C1 segment of cervical spinal cord (tissue), 14 donors: ENCODE data around the gene CNOT1.
"Not testable (repeated sequence)": the region's sequence is repeated elsewhere in the genome, so short reads cannot be mapped to it uniquely, and the experiment has no call there.

Source experiments
- DNase-seq, 14 donors: peaks; one replicate each; lab custom pipeline; 2025; lab: John Stamatoyannopoulos, UW

CNOT1 gene

DNA sequence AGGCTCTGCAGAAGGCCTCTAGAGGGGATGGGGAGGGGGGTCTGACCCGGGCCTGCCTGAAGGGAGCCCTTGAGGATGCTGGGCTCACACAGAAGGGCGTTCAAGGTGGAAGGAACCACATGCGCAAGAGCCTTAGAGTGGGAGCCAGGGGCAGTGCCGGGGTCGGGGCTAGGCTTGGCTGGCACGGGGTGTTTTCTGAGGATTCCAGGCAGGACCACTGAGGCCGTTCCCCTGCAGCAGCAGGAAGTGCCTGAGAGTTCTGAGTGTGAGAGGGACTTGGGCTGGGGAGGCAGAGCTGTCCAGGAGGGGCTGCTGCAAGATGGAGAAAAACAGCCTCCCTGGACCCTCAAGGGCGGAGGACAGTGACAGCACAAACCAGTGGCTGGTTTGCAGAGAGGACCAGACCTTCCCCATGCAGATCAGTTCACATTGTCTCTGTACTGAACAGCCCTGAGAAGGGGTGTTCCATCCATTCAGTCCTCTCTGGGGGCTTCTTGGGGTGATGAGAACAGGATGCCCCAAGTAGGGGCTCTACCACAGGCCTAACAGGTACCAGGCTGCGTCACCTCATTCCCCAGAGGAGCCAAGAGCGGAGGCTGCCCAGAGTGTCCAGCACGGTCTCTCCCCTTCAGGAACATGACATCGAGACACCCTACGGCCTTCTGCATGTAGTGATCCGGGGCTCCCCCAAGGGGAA, 126.3 kb downstream of the CNOT1 start:
- no peak for DNase-seq

DNA sequence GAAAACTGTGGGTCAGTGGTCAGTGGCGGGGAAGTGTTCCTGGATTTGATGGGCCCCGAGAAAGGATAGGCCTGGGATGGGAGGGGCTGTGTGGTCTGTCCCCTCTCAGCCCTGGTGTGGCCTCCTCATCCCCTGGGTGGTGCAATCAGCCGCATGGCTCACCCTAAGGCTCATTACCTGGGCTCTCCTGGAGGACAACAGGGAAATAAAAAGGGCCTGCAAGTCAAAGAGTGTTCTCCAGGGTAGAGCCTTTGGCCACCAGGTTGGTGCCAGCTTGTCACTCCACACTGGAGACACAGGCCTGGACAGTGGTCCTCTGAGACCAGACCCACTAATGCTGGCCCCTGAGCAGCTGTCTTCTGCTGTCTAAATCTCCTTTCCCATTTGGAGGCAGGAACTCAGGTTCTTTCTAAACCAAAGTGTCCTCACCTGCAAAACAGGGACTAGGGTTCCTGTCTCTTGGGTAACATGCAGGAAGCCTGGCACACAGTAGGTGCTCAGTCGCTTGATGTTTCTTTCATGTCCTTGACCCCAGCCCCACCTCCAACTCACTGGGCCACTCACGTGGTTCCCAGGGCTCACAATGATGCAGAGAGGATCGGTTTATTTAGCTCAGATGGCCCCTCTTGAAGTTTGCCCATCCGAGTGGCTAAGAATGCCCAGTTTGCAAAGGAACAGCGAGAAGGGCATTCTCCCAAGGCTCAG, 127.3 kb downstream of the CNOT1 start:
- DNase-seq = no peak

DNA sequence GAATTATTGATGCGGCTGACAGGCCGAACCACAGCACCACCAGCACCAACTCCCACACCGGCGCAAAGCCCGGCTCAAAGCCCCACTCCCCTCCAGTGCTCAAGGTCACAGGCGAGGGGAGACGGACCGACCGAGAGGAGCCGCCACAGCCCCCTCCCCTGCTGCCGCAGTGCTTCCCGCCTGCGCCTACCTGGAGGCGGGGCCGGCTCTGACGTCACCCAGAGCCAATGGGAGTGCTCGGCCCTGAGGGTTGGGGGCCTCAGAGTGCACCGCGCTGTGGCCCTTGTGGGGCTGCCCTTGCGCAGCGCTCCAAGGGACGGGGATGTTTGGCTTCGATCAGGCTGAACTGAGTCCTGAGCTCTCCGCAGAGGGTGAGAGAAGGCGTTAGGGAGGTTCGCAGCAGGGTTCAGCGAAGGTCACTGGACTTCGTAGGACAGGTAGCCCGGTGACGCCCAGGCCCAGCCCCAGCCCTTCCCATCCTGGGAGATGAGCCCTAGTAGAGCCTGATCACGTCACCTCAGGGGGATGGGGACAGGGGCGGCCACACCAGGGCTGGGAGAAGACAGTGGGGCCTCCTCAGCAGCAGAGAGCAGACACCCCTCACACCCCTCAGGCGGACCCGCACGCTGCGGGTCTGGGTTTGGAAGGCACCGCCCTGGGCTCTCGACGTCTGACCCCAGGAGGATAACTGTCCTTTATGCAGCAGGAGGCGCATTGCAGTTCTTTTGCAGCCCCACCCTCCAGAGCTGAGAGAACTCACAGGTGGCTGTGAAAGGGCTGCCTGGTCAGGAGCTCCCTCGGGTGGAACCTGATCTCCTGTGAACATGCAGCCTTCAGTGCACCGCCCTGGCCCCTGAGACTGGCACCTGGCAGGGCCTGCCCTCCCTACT, 128.1 kb downstream of the CNOT1 start:
- DNase-seq = peak in 5 of 14 donors; percentile 28 to 58 (median 31)

DNA sequence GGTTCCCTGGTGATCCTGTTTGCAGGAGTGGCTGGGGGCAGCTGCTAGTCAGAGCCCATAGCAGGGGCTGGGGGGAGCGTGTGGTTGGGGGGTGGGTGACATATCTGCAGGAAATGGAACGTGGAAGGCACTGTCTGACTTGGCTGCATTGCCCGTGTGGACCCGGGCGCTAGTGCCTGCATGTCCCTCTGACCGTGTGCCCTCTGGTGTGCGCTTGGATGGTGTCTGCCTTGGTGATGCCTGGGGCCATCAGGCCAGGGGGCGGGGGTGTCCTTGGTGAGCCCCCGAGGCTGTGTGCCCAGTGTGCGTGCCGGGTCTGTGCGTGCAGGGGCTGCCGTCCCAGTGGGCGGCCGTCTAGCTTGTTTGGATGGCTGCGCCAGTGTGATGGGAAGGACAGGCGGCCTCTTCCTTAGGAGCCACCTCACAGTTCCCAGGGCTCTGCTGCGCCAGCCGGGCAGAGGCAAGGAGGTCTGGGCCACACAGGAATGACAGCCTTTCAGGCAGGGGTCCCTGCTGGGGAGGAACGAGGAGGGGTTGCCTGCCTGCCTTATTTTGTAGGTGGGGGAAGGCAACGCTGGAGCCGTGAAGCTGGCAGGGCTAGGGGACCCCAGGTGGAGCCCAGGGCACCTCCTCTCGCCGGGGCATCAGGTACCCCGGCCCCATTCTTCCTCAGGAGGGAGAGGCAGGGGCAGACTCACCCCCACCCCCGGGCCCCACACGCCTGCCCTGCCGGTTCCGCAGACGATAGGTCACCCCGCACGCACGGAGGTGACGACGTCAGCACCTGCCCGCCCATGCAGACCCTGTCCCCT, 129.0 kb downstream of the CNOT1 start:
- DNase-seq = peak in 3 of 14 donors; percentile 38 to 68 (median 50)

DNA sequence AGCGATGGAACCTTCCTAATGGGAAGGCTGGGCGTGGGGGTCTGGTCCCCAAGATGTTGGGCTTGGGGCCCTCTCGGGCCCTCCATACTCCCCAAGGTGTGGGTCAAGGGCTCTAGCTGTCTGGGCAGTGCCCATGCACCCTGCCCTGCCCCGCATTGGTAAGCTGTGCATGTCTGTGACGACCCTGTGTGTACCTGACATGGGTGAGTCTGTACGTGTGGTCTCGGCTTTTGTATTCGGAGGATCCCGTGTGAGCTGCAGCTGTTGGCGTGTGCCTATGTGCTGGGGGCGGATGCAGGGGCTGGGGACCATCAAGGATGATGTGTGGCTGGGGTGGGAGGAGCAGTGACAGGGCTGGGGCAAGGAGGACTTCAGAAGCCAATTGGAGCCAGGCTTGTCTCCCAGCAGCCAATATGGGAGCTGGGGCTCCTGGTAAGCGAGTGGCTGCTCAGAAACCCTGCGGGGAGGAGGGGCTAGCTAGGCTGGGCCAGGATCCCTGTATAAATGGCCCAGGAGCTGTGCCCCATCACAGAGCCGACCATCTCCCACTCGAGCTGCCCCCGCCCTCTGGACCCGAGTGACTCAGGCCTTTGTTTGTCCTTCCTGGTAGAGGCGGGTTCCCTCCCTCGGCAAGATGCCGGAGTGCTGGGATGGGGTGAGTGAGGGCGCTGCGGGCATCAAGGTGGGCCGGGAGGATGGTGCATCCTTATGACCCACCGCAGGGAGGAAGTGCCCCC, 129.8 kb downstream of the CNOT1 start, which contains the start of gene NDRG4:
NDRG4 (plus strand) TSS at position 529 of the 737 bp plus-strand sequence; CDS start at position 635, 106 bp downstream.
- DNase-seq = peak in 12 of 14 donors; percentile 42 to 96 (median 85)

DNA sequence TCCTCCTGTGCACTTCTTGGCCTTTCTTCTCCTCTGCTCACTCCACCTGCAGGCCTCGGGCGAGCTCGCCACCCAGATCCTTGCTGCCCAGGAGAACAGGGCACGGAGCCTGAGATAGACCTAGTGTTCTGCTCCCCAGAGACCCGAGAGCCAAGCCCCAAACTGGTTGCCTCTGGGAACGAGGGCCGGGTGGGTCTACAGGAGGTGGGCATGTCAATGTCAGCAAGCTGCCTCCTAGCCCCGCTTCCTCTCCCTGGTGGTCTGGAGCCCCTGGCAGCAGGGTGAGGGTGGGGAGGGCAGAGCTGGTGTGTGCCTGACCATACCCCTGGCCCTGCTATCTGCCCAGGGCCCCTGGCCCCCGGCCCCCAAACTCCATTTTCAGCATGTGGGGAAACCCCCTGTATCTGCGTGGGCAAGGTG, 130.5 kb downstream of the CNOT1 start:
- DNase-seq = no peak

DNA sequence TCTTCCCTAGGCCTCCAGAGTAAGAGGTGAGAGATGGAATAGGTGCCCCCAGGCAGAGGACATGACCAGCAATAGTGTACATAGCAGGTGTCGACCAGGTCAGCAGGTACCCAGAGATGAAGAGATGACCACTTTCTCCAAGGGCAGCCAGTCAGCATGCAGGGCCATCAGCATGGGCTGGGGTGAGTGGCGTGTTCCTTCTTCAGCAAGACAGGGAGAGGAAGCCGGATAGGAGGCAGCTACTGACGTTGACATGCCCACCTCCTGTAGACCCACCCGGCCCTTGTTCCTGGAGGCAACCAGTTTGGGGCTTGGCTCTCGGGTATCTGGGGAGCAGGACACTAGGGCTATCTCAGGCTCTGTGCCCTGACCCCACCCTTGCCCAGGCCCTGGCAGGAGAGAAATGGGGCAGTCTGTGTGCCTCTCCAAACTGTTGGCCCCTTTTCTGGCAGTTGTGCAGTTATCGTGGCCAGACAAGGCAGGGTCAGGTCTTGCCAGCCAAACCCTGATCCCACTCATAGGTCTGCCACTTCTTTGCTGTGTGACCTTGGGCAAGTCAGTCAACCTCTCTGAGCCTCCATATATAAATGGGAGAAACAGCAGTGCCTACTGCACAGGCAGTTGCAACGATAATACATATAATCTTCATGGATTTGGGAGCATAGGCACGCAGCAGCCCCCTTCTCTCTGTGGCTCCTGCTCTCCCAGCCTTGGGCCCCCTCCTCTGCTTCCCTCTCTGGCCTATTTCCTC, 131.1 kb downstream of the CNOT1 start:
- no peak for DNase-seq

DNA sequence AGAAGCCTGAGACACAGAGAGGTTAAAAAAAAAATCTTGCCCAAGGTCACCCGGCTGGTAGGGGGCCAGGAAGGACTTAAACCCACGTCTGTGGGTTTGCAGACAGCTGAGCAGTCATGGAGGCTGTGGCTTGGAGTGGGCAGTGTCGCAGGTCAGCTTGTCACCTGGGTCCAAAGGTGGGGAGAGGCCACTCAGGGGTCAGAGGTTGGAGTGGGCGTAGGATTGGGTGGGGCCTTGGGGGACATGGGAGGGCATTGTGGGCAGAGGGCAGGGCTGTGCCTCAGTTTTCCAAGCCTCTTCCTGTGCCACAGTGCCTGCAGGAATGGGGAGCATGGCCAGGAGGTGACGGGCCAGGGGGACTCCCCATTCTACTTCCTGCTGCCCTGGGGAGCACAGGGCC, 131.7 kb downstream of the CNOT1 start:
- DNase-seq = no peak

DNA sequence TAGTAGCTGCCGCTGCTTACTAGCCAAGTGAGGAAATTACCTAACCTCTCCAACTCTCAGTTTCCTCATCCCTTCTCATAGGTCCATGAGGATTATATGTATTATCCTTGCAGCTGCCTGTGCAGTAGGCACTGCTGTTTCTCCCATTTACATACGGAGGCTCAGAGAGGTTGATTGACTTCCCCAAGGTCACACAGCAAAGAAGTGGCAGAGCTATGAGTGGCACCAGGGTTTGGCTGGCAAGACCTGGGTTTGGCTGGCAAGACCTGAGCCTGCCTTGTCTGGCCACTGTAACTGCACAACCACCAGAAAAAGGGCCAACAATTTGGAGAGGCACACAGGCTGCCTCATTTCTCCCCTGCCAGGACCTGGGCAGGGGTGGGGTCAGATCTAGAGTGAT, 132.2 kb downstream of the CNOT1 start:
- no peak for DNase-seq

DNA sequence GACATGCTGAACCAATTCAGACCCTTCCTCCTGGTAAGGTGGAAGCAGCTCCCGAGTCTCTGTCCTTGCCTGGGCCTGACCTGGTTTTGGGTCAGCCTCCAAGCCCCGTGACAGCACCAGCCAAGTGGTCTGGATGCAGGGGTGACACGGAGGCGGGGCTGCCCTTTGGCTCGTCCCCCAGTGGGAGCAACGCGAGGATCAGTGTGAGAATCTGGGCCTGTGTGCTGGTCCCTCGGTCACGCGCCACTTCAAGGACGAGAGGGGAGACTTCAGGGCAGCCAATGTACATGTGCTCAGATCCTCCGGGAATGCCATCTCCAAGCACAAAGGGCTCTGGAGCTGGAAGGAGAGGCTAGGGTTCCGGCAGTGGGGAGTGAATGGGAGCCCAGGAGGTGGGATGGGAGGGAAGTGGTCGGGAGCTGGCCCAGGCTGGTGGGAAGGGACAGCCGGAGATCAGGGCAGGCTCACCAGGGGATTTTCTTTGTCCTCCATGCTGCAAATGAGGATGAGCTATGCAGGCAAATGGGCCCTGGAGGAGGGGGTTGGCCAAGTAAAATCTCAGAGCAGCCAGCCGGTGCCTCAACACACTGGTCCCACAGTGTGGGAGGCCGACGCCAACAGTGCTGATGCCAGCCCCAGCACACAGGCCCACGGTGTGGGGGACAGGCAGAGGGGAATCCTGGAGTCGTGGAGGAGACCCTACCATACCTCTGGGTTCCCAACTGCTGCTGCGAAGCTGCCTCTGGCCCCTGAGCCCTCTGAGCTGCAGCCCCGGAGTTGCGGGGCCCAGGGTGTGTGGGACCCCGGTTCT, 133.9 kb downstream of the CNOT1 start:
- DNase-seq = peak in 7 of 14 donors; percentile 57 to 88 (median 77)

DNA sequence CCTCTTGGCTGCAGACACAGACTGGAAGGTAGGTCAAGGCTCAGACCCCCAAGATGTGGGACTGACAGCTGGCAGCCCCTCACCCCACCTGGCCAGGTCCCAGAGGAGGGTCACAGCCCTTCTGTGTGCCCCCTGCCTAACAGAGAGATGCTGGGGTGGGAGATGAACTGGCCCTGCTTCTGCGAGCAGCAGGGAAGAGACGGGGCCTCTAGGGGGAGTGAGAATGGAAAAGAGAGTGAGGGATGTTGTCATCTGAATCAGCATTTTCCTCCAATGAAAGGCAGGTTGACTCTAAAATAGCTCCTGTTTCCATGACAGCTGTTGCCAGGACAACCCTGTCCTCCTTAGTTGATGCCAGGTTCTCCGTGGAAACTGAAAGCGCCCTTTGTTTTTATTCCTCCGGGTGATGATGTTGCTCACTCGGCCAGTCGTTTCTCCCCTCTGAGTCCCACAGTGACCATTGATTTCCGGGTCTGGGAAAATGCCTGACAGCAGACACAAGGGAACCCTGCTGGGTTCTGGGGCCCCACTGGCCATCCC, 134.6 kb downstream of the CNOT1 start:
- peak in 10 of 14 donors; percentile 63 to 97 (median 85) for DNase-seq

DNA sequence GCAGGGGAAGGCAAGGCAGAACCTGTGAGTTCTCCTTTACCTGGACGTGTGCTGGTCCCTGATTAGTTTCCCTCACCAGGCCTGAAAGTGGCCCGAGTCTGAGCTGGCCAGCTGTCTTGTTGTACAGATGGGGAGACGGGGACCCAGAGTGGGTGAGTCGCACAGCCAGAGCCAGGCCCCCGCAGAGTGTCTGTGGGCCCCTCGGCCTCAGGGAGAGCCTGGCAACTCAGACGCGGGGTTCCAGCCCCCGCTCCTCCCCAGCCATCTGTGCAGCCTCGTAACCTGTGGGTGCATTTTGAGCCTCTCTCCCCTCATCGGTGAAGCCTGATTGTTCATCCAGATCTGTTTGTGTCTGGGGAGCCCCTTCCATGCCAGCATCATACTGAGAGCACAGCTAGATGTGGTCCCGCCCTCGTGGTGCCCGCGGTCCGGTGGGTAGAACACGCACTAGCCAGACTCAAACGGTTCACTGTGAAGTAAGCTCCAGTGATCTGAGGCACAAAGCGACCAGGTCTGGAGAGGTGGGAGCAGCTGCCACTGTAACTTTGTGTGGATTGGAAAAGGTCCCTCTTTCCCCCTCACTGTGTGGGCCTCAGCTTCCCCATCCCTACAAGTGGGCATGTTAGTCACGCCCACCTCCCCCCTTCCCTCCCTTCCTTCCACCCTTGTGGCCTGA, 135.7 kb downstream of the CNOT1 start:
- peak in 1 of 14 donors; percentile 44 for DNase-seq

DNA sequence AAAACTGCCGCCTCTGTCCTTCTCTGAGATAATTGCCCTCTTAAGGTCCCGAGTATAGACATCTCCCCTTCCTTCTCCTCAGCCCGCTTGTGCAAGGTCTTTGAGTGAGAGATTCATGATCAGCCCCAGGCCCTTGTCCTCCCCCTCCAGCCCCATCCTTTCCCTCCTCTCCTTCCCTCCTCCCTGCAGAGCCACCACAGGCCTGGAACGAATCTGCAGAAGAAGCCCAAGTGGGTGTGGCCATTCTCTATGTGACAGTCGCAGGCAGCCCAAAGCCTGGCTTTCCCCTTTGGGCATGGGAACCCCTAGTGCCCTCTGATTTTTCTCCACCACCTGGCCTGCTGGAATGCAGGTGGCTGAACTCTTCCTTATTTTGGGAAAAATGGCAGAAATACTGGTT, 136.9 kb downstream of the CNOT1 start:
- peak in 2 of 14 donors; percentile 18 to 59 for DNase-seq

DNA sequence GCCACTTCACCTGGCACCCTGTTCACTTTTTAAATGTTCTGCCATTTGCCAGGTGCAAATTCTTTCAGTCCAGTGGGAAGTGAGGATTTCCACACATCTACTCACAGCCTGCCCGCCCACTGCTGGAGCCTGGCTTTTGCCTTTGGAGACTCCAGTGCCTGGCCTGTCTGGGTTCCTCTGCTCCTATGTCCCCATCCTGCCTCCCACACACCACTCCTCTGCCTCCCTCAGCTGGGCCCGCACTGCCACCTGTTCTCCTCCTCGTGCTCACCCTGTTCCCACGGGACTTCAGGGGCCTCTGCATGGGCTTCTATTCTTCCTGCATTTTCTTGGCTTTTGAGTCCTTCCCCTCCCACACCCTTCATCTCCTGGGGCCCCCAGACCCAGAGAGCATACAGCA, 137.6 kb downstream of the CNOT1 start:
- DNase-seq = no peak

DNA sequence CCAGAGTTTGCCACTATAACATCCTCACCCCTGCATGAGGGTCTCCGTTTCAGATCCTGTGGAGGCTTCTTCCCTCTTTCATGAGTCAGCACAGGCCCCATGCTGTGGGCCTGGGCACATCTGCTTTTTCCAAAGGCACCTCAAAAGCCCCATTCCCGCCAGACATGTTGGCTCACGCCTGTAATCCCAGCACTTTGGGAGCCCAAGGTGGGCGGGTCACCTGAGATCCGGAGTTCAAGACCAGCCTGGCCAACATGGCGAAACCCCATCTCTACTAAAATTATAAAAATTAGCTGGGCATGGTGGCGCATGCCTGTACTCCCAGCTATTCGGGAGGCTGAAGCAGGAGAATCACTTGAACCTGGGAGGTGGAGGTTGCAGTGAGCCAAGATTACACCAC, 139.1 kb downstream of the CNOT1 start:
- not testable (repeated sequence) for DNase-seq

DNA sequence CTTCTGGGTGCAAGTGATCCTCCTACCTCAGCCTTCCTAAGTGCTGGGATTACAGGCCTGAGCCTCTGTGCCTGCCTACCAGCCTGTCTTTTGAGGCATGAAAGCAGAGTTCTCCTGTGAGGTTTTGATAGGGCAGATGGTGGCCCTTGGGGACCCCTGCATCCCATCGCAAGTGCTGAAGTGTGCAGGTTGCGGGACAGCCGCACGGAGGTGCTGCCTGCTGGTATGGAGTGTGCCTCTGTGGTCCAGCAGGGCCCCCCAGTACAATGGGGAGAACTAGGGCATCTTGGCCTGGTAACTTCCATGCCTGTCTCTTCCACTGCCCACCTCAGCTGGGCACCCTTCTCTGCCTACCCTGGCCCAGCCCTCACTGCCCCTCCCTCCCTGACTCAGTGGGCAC, 139.6 kb downstream of the CNOT1 start:
- DNase-seq = no peak

DNA sequence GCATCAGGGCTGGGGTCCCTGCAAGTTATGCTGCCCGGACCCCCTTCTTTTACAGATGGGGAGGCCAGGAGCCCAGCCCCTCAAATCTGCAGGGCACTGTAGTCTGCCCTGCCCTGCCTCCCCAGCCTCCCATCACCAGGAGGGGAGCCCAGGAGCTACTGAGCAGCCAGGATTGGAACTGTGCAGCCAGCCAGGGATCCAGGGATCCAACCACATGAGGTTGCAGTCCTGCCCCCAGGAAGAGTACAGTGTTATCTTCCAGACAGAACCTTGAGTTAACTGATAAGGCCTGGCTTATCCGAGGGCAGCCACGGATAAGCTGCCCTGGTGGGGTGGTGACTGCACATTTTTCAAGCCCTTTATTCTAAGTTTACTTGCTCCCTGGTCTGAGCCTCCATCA, 141.1 kb downstream of the CNOT1 start:
- DNase-seq = no peak
